Endothelial cell (in vitro differentiated cells): ENCODE measurements around the gene RIMBP2. TPM values are rescaled to one million over a fixed set of nuclear protein-coding genes. Genes with fewer than 3 reads are reported as not detected.

Experiments
- DNase-seq: peaks from one replicate; pipeline ENCODE4 v3.0.0; 2021; ENCODE audit warnings: low spot score
- H3K27ac Mint-ChIP-seq: one replicate; pipeline ENCODE4 v1.8.0; 2021; ENCODE audit warnings: mixed read lengths, inconsistent platforms; ENCODE audit not compliant: unreplicated experiment
- H3K27me3 Mint-ChIP-seq: one replicate; pipeline ENCODE4 v1.8.0; 2021; ENCODE audit warnings: mild to moderate bottlenecking, moderate library complexity, mixed read lengths, inconsistent platforms; ENCODE audit not compliant: unreplicated experiment
- H3K36me3 Mint-ChIP-seq: one replicate; pipeline ENCODE4 v1.8.0; 2021; ENCODE audit warnings: mild to moderate bottlenecking, low read depth, mixed read lengths, inconsistent platforms; ENCODE audit not compliant: unreplicated experiment
- H3K4me1 Mint-ChIP-seq: one replicate; pipeline ENCODE4 v1.8.0; 2021; ENCODE audit warnings: mild to moderate bottlenecking, mixed read lengths, inconsistent platforms; ENCODE audit not compliant: unreplicated experiment
- H3K4me3 Mint-ChIP-seq: one replicate; pipeline ENCODE4 v1.8.0; 2021; ENCODE audit warnings: mild to moderate bottlenecking, mixed read lengths, inconsistent platforms; ENCODE audit not compliant: unreplicated experiment
- H3K9me3 Mint-ChIP-seq: one replicate; pipeline ENCODE4 v1.8.0; 2021; ENCODE audit warnings: mixed read lengths, inconsistent platforms; ENCODE audit not compliant: unreplicated experiment
- total RNA-seq: library from RNA; stranded (reverse); fragmentation: NEBNext Ultra II Directional; extraction: Animal tissue kit (Norgen Biotek cat#: 25700); gene quantifications from one replicate; pipeline ENCODE4 v1.2.1, GENCODE V29; 2021; ENCODE audit not compliant: unreplicated experiment
- TF ChIP-seq, protein P1 (sequence below): fragments of 200-600 bp; sonication (generic); IDR thresholded peaks from one replicate; pipeline ENCODE4 v1.5.0; 2021; ENCODE audit warnings: antibody characterized with exemption; ENCODE audit not compliant: unreplicated experiment

RIMBP2 gene
- total RNA-seq, 1 donor from 2014 or later, result 1.4 TPM

GRCh38 chr12:130700492-130701401, 15.4 kb downstream of the RIMBP2 start:
- Mint-ChIP-seq H3K36me3 (peaks cover 3% of the 10 kb centered on the region), H3K27ac (no peak overlapping the region), H3K4me1 (no peaks in the 10 kb centered on the region), H3K27me3 (peaks cover 1% of the 10 kb centered on the region), H3K4me3 (no peak overlapping the region), H3K9me3 (peaks cover 18% of the 10 kb centered on the region)
- TF ChIP-seq, protein P1, sequence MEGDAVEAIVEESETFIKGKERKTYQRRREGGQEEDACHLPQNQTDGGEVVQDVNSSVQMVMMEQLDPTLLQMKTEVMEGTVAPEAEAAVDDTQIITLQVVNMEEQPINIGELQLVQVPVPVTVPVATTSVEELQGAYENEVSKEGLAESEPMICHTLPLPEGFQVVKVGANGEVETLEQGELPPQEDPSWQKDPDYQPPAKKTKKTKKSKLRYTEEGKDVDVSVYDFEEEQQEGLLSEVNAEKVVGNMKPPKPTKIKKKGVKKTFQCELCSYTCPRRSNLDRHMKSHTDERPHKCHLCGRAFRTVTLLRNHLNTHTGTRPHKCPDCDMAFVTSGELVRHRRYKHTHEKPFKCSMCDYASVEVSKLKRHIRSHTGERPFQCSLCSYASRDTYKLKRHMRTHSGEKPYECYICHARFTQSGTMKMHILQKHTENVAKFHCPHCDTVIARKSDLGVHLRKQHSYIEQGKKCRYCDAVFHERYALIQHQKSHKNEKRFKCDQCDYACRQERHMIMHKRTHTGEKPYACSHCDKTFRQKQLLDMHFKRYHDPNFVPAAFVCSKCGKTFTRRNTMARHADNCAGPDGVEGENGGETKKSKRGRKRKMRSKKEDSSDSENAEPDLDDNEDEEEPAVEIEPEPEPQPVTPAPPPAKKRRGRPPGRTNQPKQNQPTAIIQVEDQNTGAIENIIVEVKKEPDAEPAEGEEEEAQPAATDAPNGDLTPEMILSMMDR, result no peak
- DNase-seq, result no peak

- TF ChIP-seq, protein P1, result no peak
- Mint-ChIP-seq H3K27ac (no peak overlapping the region), H3K36me3 (no peaks in the 10 kb centered on the region), H3K4me3 (no peak overlapping the region), H3K9me3 (peaks cover 12% of the 10 kb centered on the region), H3K27me3 (peaks cover 6% of the 10 kb centered on the region), H3K4me1 (no peaks in the 10 kb centered on the region)
- DNase-seq, result no peak
Measured at GRCh38 chr12:130698106-130698505, 18.0 kb downstream of the RIMBP2 start.

GRCh38 chr12:130696379-130697100, 19.6 kb downstream of the RIMBP2 start:
- Mint-ChIP-seq H3K36me3 (no peaks in the 10 kb centered on the region), H3K27me3 (peaks cover 8% of the 10 kb centered on the region)

DNA sequence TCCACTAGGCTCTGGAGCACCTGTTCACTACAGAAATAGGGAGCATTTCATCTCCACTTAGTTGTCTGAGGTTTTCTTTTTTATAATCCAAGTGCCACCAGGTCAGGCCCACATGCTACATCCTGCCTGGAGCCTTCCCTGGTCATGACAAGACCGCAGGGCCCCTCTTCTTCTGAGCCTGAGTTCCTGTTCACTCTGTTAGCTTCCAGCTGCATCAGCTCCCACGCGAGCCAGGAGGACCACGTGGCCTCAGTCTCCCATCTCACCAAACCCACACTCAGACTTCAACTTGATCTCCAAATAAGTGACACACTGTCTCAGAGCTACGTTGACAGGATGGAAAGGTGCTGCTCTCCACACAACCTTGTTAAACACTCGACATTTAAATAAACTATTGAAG, 21.0 kb downstream of the RIMBP2 start:
- Mint-ChIP-seq H3K36me3 (no peaks in the 10 kb centered on the region), H3K27ac (no peak overlapping the region), H3K9me3 (peaks cover 25% of the 10 kb centered on the region), H3K4me3 (no peak overlapping the region), H3K4me1 (no peaks in the 10 kb centered on the region), H3K27me3 (peaks cover 8% of the 10 kb centered on the region)
- TF ChIP-seq, protein P1, result no peak
- DNase-seq, result no peak

More at GRCh38 chr12:130696379-130697100, 19.6 kb downstream of the RIMBP2 start:
- no peak for DNase-seq
- H3K27ac Mint-ChIP-seq, result no peak overlapping the region
- H3K9me3 Mint-ChIP-seq, result peaks cover 25% of the 10 kb centered on the region
- H3K4me3 Mint-ChIP-seq, result no peak overlapping the region
- TF ChIP-seq, protein P1, result no peak
- no peaks in the 10 kb centered on the region for H3K4me1 Mint-ChIP-seq
